ENCODE data around the gene DNASE1L1. TPM values are rescaled to one million over a fixed set of nuclear protein-coding genes. Genes with fewer than 3 reads are reported as not detected.
A peak's percentile ranks its signal among the peaks of the same experiment; 100 is the strongest.

The DNASE1L1 gene
- total RNA-seq, 1 donor from 2014 or later, result 15.3 TPM

- intact Hi-C loops (cut with micrococcal nuclease), result no loop called here
- CTCF ChIA-PET, result interaction anchor here (2.0 kb wide), 1 partner anchor 10 kb away, joined by 7 read pairs; no protein-coding TSS in a partner anchor
- no peaks in the 10 kb centered on the region for H3K27me3 Mint-ChIP-seq
- H3K27ac Mint-ChIP-seq, result no peak overlapping the region
- no peak overlapping the region for H3K4me3 Mint-ChIP-seq
- no peaks in the 10 kb centered on the region for H3K9me3 Mint-ChIP-seq
- H3K36me3 Mint-ChIP-seq (ENCODE audit: low read depth), result peaks cover 15% of the 10 kb centered on the region
- peaks cover 18% of the 10 kb centered on the region for H3K4me1 Mint-ChIP-seq
- POLR2A ChIA-PET, result interaction anchor here (0.6 to 4.9 kb wide), 6 partner anchors 10 to 480 kb away, joined by 3 to 20 read pairs (median 4); partner anchors contain the start of gene RPL10
- ATAC-seq (ENCODE audit: low read depth) (no peak), DNase-seq (no peak)
- TF ChIP-seq, protein P1, sequence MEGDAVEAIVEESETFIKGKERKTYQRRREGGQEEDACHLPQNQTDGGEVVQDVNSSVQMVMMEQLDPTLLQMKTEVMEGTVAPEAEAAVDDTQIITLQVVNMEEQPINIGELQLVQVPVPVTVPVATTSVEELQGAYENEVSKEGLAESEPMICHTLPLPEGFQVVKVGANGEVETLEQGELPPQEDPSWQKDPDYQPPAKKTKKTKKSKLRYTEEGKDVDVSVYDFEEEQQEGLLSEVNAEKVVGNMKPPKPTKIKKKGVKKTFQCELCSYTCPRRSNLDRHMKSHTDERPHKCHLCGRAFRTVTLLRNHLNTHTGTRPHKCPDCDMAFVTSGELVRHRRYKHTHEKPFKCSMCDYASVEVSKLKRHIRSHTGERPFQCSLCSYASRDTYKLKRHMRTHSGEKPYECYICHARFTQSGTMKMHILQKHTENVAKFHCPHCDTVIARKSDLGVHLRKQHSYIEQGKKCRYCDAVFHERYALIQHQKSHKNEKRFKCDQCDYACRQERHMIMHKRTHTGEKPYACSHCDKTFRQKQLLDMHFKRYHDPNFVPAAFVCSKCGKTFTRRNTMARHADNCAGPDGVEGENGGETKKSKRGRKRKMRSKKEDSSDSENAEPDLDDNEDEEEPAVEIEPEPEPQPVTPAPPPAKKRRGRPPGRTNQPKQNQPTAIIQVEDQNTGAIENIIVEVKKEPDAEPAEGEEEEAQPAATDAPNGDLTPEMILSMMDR (IDR thresholded peaks at IDR 0.05), result no peak
Observed at GRCh38 chrX:154383359-154384283, 25.4 kb downstream of the DNASE1L1 start.

DNA sequence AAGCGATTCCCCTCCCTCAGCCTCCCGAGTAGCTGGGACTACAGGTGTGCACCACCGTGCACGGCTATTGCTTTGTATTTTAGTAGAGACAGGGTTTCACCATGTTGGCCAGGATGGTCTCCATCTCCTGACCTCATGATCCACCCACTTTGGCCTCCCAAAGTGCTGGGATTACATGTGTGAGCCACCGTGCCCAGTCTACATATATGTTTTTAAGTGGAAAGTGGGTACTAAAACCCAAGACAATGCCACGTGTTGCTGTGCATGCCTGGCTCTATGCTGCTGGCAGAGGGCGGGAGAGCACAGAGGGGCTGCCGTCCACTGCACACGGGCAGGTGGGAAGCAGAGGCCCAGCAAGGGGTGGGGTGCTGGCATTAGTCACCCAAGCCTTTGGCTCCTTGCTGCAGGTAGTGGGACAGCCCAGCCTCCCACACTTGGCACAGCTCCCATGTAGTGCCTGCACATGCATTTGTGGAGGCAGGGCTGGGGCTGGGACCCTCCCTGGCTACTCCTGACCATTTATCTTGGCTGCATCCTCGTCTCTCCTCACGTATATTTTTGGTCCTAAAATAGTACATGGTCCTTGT is 26.5 kb downstream of the DNASE1L1 start:
- Mint-ChIP-seq H3K36me3 (ENCODE audit: low read depth) (peaks cover 15% of the 10 kb centered on the region), H3K27me3 (no peaks in the 10 kb centered on the region), H3K4me3 (no peak overlapping the region), H3K9me3 (no peaks in the 10 kb centered on the region), H3K27ac (no peak overlapping the region), H3K4me1 (peaks cover 19% of the 10 kb centered on the region)
- POLR2A ChIA-PET, result interaction anchor here (1.1 to 4.9 kb wide), 2 partner anchors 11 to 15 kb away, joined by 3 to 20 read pairs; partner anchors contain the start of gene RPL10
- CTCF ChIA-PET, result interaction anchor here (2.0 kb wide), 1 partner anchor 9 kb away, joined by 7 read pairs; no protein-coding TSS in a partner anchor
- TF ChIP-seq, protein P1 (IDR thresholded peaks at IDR 0.05), result no peak
- DNase-seq, result no peak
- intact Hi-C loops (cut with micrococcal nuclease), result no loop called here
- ATAC-seq (ENCODE audit: low read depth), result no peak

GRCh38 chrX:154381271-154381670 is 27.8 kb downstream of the DNASE1L1 start:
- no peaks in the 10 kb centered on the region for H3K27me3 Mint-ChIP-seq
- no peak for DNase-seq
- H3K4me1 Mint-ChIP-seq, result peaks cover 19% of the 10 kb centered on the region
- ChIA-PET POLR2A (interaction anchor here (4.9 kb wide), 1 partner anchor 16 kb away, joined by 20 read pairs; the partner anchor contains the start of gene RPL10), CTCF (no interaction called here)
- H3K4me3 Mint-ChIP-seq, result no peak overlapping the region
- H3K27ac Mint-ChIP-seq, result no peak overlapping the region
- no peak for ATAC-seq (ENCODE audit: low read depth)
- H3K9me3 Mint-ChIP-seq, result no peaks in the 10 kb centered on the region
- TF ChIP-seq, protein P1 (IDR thresholded peaks at IDR 0.05), result no peak
- intact Hi-C loops (cut with micrococcal nuclease), result no loop called here
- H3K36me3 Mint-ChIP-seq (ENCODE audit: low read depth), result peaks cover 15% of the 10 kb centered on the region

DNA sequence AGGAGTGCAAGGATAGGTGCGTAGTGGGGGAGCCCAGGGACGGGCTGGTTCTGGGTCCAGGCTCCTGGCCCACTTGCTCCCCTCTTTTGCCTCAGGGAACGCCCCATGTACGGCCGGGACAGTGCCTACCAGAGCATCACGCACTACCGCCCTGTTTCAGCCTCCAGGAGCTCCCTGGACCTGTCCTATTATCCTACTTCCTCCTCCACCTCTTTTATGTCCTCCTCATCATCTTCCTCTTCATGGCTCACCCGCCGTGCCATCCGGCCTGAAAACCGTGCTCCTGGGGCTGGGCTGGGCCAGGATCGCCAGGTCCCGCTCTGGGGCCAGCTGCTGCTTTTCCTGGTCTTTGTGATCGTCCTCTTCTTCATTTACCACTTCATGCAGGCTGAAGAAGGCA is 28.3 kb downstream of the DNASE1L1 start:
- Mint-ChIP-seq H3K27me3 (no peaks in the 10 kb centered on the region), H3K4me3 (peak overlapping the region; percentile 83), H3K36me3 (ENCODE audit: low read depth) (peaks cover 15% of the 10 kb centered on the region), H3K27ac (no peak overlapping the region), H3K9me3 (no peaks in the 10 kb centered on the region), H3K4me1 (peaks cover 19% of the 10 kb centered on the region)
- TF ChIP-seq, protein P1 (IDR thresholded peaks at IDR 0.05), result no peak
- ATAC-seq (ENCODE audit: low read depth) (no peak), DNase-seq (no peak)
- ChIA-PET CTCF (no interaction called here), POLR2A (interaction anchor here (4.9 kb wide), 1 partner anchor 16 kb away, joined by 20 read pairs; the partner anchor contains the start of gene RPL10)
- intact Hi-C loops (cut with micrococcal nuclease), result no loop called here

DNA sequence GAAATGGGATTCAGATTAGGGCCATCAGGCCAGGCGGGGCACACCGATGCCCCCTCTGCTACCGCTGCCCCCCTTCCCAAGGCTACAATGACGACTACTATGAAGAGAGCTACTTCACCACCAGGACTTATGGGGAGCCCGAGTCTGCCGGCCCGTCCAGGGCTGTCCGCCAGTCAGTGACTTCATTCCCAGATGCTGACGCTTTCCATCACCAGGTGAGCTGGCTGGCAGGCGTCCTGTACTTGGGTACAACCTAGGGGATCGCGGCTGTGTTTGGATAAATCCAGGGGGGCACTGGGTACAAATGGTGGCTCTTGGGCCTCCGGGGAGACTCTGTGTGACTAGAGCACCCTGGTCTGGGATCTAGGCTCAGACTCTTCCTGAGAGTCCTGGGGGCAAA is 28.9 kb downstream of the DNASE1L1 start:
- DNase-seq (no peak), ATAC-seq (ENCODE audit: low read depth) (no peak)
- Mint-ChIP-seq H3K27me3 (no peaks in the 10 kb centered on the region), H3K9me3 (no peaks in the 10 kb centered on the region), H3K4me3 (peak overlapping the region; percentile 83), H3K4me1 (peaks cover 20% of the 10 kb centered on the region), H3K27ac (peak overlapping the region; percentile 83), H3K36me3 (ENCODE audit: low read depth) (peaks cover 15% of the 10 kb centered on the region)
- intact Hi-C loops (cut with micrococcal nuclease), result no loop called here
- ChIA-PET POLR2A (interaction anchor here (1.9 to 4.9 kb wide), 2 partner anchors 10 to 17 kb away, joined by 20 to 50 read pairs; partner anchors contain the start of gene RPL10), CTCF (no interaction called here)
- TF ChIP-seq, protein P1 (IDR thresholded peaks at IDR 0.05), result no peak

Measured in activated B cell treated with CpG ODN at 0.5 μM for 24 hours (primary cell).